Mammary epithelial cell (primary cell): ENCODE measurements around the gene CD22.
A peak's percentile ranks its signal among the peaks of the same experiment; 100 is the strongest.

Experiments
- EZH2 ChIP-seq: IDR thresholded peaks from 2 replicates; pipeline ENCODE4 v1.6.1; 2012; ENCODE audit warnings: low read length, inconsistent platforms, borderline replicate concordance
- TF ChIP-seq, protein P1 (sequence below), 2 donors: IDR thresholded peaks in 1 of 2; conservative IDR thresholded peaks in 1 of 2; 2 replicates each; pipeline ENCODE4 v1.5.1; 2011 to 2012; ENCODE audit warnings: inconsistent platforms in 2 of 2, low read length in 2 of 2, mild to moderate bottlenecking in 2 of 2, control low read depth in 1 of 2, low read depth in 1 of 2; ENCODE audit not compliant: insufficient read depth in 1 of 2; ENCODE audit errors: extremely low read depth in 1 of 2

DNA sequence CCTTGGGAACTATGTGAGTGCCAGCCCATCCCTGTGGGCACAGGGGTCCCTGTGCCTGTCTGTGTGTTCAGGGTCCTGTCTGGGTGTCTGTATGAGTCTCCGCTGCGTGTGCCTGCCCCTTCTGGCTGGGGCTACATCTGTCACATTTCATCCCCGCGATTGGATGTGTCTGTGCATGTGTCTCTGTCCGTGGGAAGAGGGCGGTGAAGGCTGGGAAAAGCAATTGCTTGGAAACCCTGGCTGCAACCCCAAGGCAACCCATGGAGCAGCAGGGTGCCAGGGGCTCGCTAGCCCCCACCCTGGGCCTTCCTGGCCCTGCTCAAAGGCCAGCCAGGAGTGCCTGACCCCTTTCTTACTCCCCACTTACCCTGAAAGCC, 35.6 kb upstream of the CD22 start:
- TF ChIP-seq, protein P1, sequence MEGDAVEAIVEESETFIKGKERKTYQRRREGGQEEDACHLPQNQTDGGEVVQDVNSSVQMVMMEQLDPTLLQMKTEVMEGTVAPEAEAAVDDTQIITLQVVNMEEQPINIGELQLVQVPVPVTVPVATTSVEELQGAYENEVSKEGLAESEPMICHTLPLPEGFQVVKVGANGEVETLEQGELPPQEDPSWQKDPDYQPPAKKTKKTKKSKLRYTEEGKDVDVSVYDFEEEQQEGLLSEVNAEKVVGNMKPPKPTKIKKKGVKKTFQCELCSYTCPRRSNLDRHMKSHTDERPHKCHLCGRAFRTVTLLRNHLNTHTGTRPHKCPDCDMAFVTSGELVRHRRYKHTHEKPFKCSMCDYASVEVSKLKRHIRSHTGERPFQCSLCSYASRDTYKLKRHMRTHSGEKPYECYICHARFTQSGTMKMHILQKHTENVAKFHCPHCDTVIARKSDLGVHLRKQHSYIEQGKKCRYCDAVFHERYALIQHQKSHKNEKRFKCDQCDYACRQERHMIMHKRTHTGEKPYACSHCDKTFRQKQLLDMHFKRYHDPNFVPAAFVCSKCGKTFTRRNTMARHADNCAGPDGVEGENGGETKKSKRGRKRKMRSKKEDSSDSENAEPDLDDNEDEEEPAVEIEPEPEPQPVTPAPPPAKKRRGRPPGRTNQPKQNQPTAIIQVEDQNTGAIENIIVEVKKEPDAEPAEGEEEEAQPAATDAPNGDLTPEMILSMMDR (conservative IDR thresholded peaks at IDR 0.05 in 1 of 2, IDR thresholded peaks at IDR 0.05 in 1 of 2; ENCODE audit: extremely low read depth in 1 of 2, insufficient read depth in 1 of 2, low read depth in 1 of 2, low read length in 2 of 2), result no peak
- TF ChIP-seq EZH2, result peak; percentile 10
